ENCODE measurements around the gene KATNAL1.

Gene KATNAL1

GRCh38 chr13:30256713-30257467 lies 50.5 kb downstream of the KATNAL1 start:
- DNase-seq = no peak
- H3K9me3 ChIP-seq (replicated peaks; ENCODE audit: insufficient read depth, low read length) = no peaks in the 10 kb centered on the region
- no peaks in the 10 kb centered on the region for H3K27me3 ChIP-seq (replicated peaks; ENCODE audit: insufficient read depth, low read length)
- H4K20me1 ChIP-seq (ENCODE audit: insufficient read depth, low read length) = no peaks in the 10 kb centered on the region
- no peak overlapping the region for H3K9ac ChIP-seq (ENCODE audit: low read length)
- H3K27ac ChIP-seq (ENCODE audit: low read length) = no peak overlapping the region
- no peaks in the 10 kb centered on the region for H3K4me1 ChIP-seq (ENCODE audit: low read length)
- H2AFZ ChIP-seq (ENCODE audit: low read length) = no peak overlapping the region
- no peak overlapping the region for H3K4me2 ChIP-seq (ENCODE audit: low read depth, low read length)
- H3F3A ChIP-seq (ENCODE audit: insufficient read depth, low read length) = no peaks in the 10 kb centered on the region
- H3K9me2 ChIP-seq (replicated peaks; ENCODE audit: insufficient read depth, low read length) = no peaks in the 10 kb centered on the region
- H3K36me3 ChIP-seq (replicated peaks; ENCODE audit: insufficient read depth, low read length) = no peaks in the 10 kb centered on the region
- H3K79me2 ChIP-seq (ENCODE audit: low read length) = no peaks in the 10 kb centered on the region
- no peak overlapping the region for H3K4me3 ChIP-seq (ENCODE audit: low read length)
- no peak for TF ChIP-seq EZH2phosphoT487 (IDR thresholded peaks at IDR 0.05; ENCODE audit: low read length)
- TF ChIP-seq CTCF (IDR thresholded peaks at IDR 0.05; ENCODE audit: low read length) = no peak
- no peak for TF ChIP-seq EZH2 (optimal IDR thresholded peaks at IDR 0.05; ENCODE audit: low read depth, low read length)

GRCh38 chr13:30255696-30256095 lies 51.7 kb downstream of the KATNAL1 start:
- Histone ChIP-seq H3K9me2 (replicated peaks; ENCODE audit: insufficient read depth, low read length) (no peaks in the 10 kb centered on the region), H3K36me3 (replicated peaks; ENCODE audit: insufficient read depth, low read length) (no peaks in the 10 kb centered on the region), H3K79me2 (ENCODE audit: low read length) (no peaks in the 10 kb centered on the region), H3K4me3 (ENCODE audit: low read length) (no peak overlapping the region), H3K4me1 (ENCODE audit: low read length) (no peaks in the 10 kb centered on the region), H3K27me3 (replicated peaks; ENCODE audit: insufficient read depth, low read length) (no peaks in the 10 kb centered on the region), H3K9ac (ENCODE audit: low read length) (no peak overlapping the region), H3K27ac (ENCODE audit: low read length) (no peak overlapping the region), H4K20me1 (ENCODE audit: insufficient read depth, low read length) (no peaks in the 10 kb centered on the region), H3K4me2 (ENCODE audit: low read depth, low read length) (no peak overlapping the region), H3K9me3 (replicated peaks; ENCODE audit: insufficient read depth, low read length) (no peaks in the 10 kb centered on the region), H2AFZ (ENCODE audit: low read length) (no peak overlapping the region), H3F3A (ENCODE audit: insufficient read depth, low read length) (no peaks in the 10 kb centered on the region)
- TF ChIP-seq EZH2 (optimal IDR thresholded peaks at IDR 0.05; ENCODE audit: low read depth, low read length) (no peak), EZH2phosphoT487 (IDR thresholded peaks at IDR 0.05; ENCODE audit: low read length) (no peak), CTCF (IDR thresholded peaks at IDR 0.05; ENCODE audit: low read length) (0 out of 2 replicates have a peak, but pooled peaks have one; percentile 5)
- DNase-seq = no peak

GRCh38 chr13:30253830-30254229 lies 53.5 kb downstream of the KATNAL1 start:
- H2AFZ ChIP-seq (ENCODE audit: low read length) = no peak overlapping the region
- H3K27ac ChIP-seq (ENCODE audit: low read length) = no peak overlapping the region
- no peaks in the 10 kb centered on the region for H3K9me2 ChIP-seq (replicated peaks; ENCODE audit: insufficient read depth, low read length)
- no peak overlapping the region for H3K4me3 ChIP-seq (ENCODE audit: low read length)
- no peaks in the 10 kb centered on the region for H3K36me3 ChIP-seq (replicated peaks; ENCODE audit: insufficient read depth, low read length)
- no peak overlapping the region for H3K9ac ChIP-seq (ENCODE audit: low read length)
- no peaks in the 10 kb centered on the region for H3K27me3 ChIP-seq (replicated peaks; ENCODE audit: insufficient read depth, low read length)
- TF ChIP-seq EZH2 (optimal IDR thresholded peaks at IDR 0.05; ENCODE audit: low read depth, low read length) = no peak
- TF ChIP-seq CTCF (IDR thresholded peaks at IDR 0.05; ENCODE audit: low read length) = no peak
- TF ChIP-seq EZH2phosphoT487 (IDR thresholded peaks at IDR 0.05; ENCODE audit: low read length) = no peak
- no peaks in the 10 kb centered on the region for H3K9me3 ChIP-seq (replicated peaks; ENCODE audit: insufficient read depth, low read length)
- no peaks in the 10 kb centered on the region for H3K4me1 ChIP-seq (ENCODE audit: low read length)
- DNase-seq = no peak
- H4K20me1 ChIP-seq (ENCODE audit: insufficient read depth, low read length) = no peaks in the 10 kb centered on the region
- H3K4me2 ChIP-seq (ENCODE audit: low read depth, low read length) = no peak overlapping the region
- H3F3A ChIP-seq (ENCODE audit: insufficient read depth, low read length) = no peaks in the 10 kb centered on the region
- H3K79me2 ChIP-seq (ENCODE audit: low read length) = no peaks in the 10 kb centered on the region
